Natural killer cell treated with Interleukin-12 subunit alpha and Interleukin-12 subunit beta and Interleukin-15 and Interleukin-18, amount 100 ng/mL, for 72 hours (primary cell): ENCODE data around the gene HTR3D. TPM values are rescaled to one million over a fixed set of nuclear protein-coding genes. Genes with fewer than 3 reads are reported as not detected.

ENCODE experiments used
- total RNA-seq, 2 donors: library from RNA; stranded (reverse); gene quantifications; one replicate each; pipeline ENCODE4 v1.2.3, GENCODE V29; 2022

HTR3D gene
- total RNA-seq, 2 donors from 2014 or later: not detected

Other genes starting within 250 kb of the HTR3D start
- 1 to 10 TPM; 2.3 to 2.6 TPM for gene MAP6D1, start 206.2 kb upstream of the HTR3D start, total RNA-seq
- 10 to 100 TPM; 79.3 to 98.7 TPM for gene PARL, start 146.9 kb upstream of the HTR3D start, total RNA-seq
- gene ABCC5, start 13.9 kb upstream of the HTR3D start, total RNA-seq: 10 to 100 TPM; 16.3 to 33.6 TPM
- not detected for gene HTR3C, start 21.3 kb downstream of the HTR3D start, total RNA-seq
- not detected for gene HTR3E, start 65.3 kb downstream of the HTR3D start, total RNA-seq
- gene EIF2B5, start 103.6 kb downstream of the HTR3D start, total RNA-seq: 10 to 100 TPM; 63.0 to 91.9 TPM
- gene DVL3, start 123.6 kb downstream of the HTR3D start, total RNA-seq: 10 to 100 TPM; 52.3 to 60.3 TPM
- 100 to 1,000 TPM; 190 to 242 TPM for gene AP2M1, start 143.1 kb downstream of the HTR3D start, total RNA-seq
- gene ABCF3, start 154.5 kb downstream of the HTR3D start, total RNA-seq: 100 to 1,000 TPM; 102 to 144 TPM
- gene VWA5B2, start 197.8 kb downstream of the HTR3D start, total RNA-seq: not detected
- gene ALG3, start 217.2 kb downstream of the HTR3D start, total RNA-seq: 10 to 100 TPM; 52.2 to 80.2 TPM
- 10 to 100 TPM; 11.9 to 16.8 TPM for gene EEF1AKMT4, start 217.9 kb downstream of the HTR3D start, total RNA-seq
- gene CAMK2N2, start 229.8 kb downstream of the HTR3D start, total RNA-seq: 1 to 10 TPM in 1 of 2 donors, under 1 TPM in 1; 0.53 to 1.2 TPM
- gene ECE2, start 244.3 kb downstream of the HTR3D start, total RNA-seq: not detected